RWPE1 (cell line): ENCODE data around the gene CALM1.
"Not testable (repeated sequence)": the region's sequence is repeated elsewhere in the genome, so short reads cannot be mapped to it uniquely, and the experiment has no call there.

ENCODE experiments used
- CTCF ChIA-PET: fragments of 350-600 bp; sonication (Branson Sonifier 250); formaldehyde crosslinking; extraction: SDS; loops from one replicate; lab custom pipeline; 2021; lab: Yijun Ruan, JAX
- POLR2A ChIA-PET: fragments of 400-600 bp; formaldehyde crosslinking; extraction: SDS; loops from one replicate; lab custom pipeline; 2020; ENCODE audit warnings: antibody characterized with exemption; ENCODE audit not compliant: low non-redundant PET; lab: Yijun Ruan, JAX
- DNase-seq: peaks from one replicate; pipeline ENCODE4 v3.0.0; 2012; ENCODE audit warnings: low spot score
- H3K27ac ChIP-seq: fragments of 450-650 bp; 2 replicates; pipeline ENCODE4 v1.5.1; 2017
- TF ChIP-seq, protein P1 (sequence below): fragments of 450-650 bp; conservative IDR thresholded peaks from 2 replicates; pipeline ENCODE4 v1.5.1; 2017; ENCODE audit warnings: low read depth, mild to moderate bottlenecking

CALM1 gene

DNA sequence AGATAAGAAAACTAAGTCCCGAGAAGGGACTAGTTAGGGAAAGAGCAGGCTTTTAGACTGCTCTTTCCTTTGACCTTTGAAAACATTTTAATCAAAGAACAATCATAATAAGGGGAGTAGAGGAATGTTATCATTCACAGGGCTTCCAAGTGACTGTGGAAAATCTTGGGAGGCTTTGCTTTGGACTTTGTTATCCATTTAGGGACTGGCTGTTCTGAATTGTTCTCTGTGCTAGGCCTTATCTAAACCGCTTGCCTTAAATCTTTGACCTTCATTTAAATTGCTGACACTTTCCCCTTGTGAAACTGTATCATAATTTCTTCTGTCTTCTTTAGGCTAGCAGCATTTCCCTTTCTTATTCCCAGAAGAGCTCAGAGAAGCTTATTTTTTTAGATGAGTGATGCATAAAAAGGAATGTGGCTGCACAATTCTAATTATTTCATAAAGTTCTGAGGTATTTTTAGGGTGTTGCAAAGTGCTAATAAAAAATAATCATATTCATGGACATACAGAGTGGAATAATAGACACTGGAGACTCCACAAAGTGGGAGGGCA is 9.5 kb upstream of the CALM1 start:
- H3K27ac ChIP-seq, result no peak overlapping the region
- DNase-seq, result no peak
- TF ChIP-seq, protein P1, sequence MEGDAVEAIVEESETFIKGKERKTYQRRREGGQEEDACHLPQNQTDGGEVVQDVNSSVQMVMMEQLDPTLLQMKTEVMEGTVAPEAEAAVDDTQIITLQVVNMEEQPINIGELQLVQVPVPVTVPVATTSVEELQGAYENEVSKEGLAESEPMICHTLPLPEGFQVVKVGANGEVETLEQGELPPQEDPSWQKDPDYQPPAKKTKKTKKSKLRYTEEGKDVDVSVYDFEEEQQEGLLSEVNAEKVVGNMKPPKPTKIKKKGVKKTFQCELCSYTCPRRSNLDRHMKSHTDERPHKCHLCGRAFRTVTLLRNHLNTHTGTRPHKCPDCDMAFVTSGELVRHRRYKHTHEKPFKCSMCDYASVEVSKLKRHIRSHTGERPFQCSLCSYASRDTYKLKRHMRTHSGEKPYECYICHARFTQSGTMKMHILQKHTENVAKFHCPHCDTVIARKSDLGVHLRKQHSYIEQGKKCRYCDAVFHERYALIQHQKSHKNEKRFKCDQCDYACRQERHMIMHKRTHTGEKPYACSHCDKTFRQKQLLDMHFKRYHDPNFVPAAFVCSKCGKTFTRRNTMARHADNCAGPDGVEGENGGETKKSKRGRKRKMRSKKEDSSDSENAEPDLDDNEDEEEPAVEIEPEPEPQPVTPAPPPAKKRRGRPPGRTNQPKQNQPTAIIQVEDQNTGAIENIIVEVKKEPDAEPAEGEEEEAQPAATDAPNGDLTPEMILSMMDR, result no peak
- ChIA-PET CTCF (interaction anchor here (0.5 to 0.7 kb wide), 2 partner anchors 105 to 345 kb away, joined by 4 read pairs; no protein-coding TSS in a partner anchor), POLR2A (no interaction called here)

- H3K27ac ChIP-seq, result no peak overlapping the region
- TF ChIP-seq, protein P1, result no peak
- ChIA-PET POLR2A (no interaction called here), CTCF (interaction anchor here (1.1 kb wide), 1 partner anchor 57 kb away, joined by 4 read pairs; the partner anchor contains the start of gene NRDE2)
- peak; percentile 66 for DNase-seq
Measured at GRCh38 chr14:90388437-90388836, 8.4 kb upstream of the CALM1 start.

DNA sequence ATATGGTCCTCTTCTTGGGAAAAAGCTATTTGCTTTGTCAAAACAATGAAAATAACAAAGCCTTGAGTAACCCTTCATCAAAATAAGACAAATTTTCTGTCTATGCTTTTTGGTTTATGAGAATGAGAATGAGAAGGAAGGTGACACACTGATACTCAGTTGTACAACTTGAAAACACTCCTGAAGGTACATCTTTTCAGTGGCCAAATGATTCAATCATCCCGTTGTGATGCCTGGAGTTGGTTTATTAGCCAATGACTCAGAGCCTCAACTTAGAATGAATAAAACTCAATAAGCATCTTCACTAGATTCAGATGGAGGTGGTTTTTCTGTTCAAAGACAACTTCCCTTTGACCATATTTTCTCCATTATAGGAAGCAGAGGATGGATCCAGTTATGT is 7.8 kb upstream of the CALM1 start:
- ChIA-PET POLR2A (no interaction called here), CTCF (interaction anchor here (1.1 kb wide), 1 partner anchor 58 kb away, joined by 4 read pairs; the partner anchor contains the start of gene NRDE2)
- TF ChIP-seq, protein P1, result no peak
- H3K27ac ChIP-seq, result no peak overlapping the region
- no peak for DNase-seq

DNA sequence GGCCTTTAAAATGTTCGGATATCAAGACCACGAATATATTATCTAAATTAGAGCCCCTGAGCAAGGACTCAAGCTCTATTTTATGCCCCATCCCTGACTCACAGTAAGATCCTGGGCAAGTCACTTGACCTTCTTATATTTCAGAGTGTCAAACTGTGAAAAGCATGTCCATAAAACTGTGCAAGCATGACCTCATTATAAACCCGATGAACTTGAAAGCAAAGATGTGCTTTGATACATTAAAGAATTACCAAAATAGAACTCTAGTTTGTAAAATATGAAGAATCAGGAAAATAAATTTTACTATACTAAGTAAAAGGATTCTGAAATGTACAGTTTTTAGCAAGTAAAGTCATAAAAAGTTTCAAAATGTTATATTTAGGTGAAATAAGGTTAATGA is 2.9 kb upstream of the CALM1 start:
- no peak overlapping the region for H3K27ac ChIP-seq
- TF ChIP-seq, protein P1, result no peak
- ChIA-PET CTCF (interaction anchor here (0.7 kb wide), 2 partner anchors 309 to 1681 kb away, joined by 3 to 4 read pairs; no protein-coding TSS in a partner anchor), POLR2A (no interaction called here)
- DNase-seq, result no peak

GRCh38 chr14:90394782-90395181 is 2.0 kb upstream of the CALM1 start:
- H3K27ac ChIP-seq, POLR2A ChIA-PET, DNase-seq: not testable (repeated sequence)
- CTCF ChIA-PET, result interaction anchor here (0.7 kb wide), 2 partner anchors 308 to 1680 kb away, joined by 3 to 4 read pairs; no protein-coding TSS in a partner anchor

DNA sequence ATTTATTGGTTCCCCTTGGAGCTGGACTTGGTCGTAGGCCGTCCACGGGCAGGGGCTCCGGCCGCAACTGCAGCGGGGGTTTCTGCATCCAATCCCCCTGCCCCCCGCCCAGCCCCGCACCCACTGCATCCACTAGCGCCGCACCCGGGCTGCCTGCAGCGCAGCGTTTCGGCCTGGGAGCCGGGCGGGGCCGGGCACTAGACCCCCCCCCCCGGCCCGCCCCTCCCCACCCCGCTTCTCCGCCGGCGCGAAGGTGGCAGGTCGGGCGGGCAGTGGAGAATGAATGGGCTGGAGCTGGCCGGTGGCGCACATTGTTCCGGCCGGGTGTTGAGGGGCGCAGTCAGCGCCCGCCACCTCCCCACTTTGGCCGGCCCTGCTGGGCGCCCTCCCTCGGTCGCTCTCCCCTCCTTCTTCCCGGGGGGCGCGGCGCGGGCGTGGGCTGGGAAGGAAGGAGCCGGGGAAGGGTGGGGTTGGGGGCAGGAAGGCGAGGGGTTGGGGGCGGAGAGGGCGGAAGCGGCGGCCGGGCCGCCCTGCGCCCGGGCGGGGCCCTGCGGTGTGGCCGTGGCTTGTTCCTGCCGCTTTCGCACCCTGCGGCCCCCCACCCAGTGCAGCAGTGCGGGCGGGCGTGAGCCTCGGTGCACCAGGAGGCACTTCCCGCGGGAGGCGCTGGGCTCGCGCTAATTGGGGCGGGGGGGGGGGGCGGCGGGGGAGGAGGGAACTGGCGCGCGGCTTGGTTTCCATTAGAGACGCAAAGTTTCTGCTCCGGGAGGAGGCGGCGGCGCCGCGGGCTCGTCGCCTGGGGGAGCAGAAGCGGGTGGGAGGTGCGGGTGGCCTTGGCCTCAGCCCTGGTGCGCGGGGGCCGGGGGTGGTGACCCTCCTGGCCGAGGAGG is 841 bp downstream of the CALM1 start:
- H3K27ac ChIP-seq, result peak overlapping the region; percentile 88
- POLR2A ChIA-PET, result interaction anchor here (0.7 to 1.9 kb wide), 5 partner anchors 8 to 355 kb away, joined by 3 to 6 read pairs (median 3); no protein-coding TSS in a partner anchor
- CTCF ChIA-PET, result interaction anchor here (0.6 kb wide), 2 partner anchors 91 to 999 kb away, joined by 3 to 4 read pairs; no protein-coding TSS in a partner anchor
- TF ChIP-seq, protein P1, result no peak
- DNase-seq, result peak; percentile 70
